Neural progenitor cell (in vitro differentiated cells): ENCODE results near the gene TMEM200B. TPM values are rescaled to one million over a fixed set of nuclear protein-coding genes. Genes with fewer than 3 reads are reported as not detected.

ENCODE experiments used
- DNase-seq: peaks from one replicate; pipeline ENCODE4 v3.0.0-alpha.2; 2016; ENCODE audit warnings: low spot score
- H2AFZ ChIP-seq: fragments of 200-600 bp; sonication (generic); replicated peaks from 2 replicates; pipeline ENCODE4 v1.6.1; 2016; ENCODE audit warnings: antibody characterized with exemption
- H3F3A ChIP-seq: fragments of 200-600 bp; sonication (generic); 2 replicates; pipeline ENCODE4 v1.6.1; 2016; ENCODE audit warnings: antibody characterized with exemption, low read depth
- H3K27ac ChIP-seq: fragments of 200-600 bp; sonication (generic); 2 replicates; pipeline ENCODE4 v1.5.1; 2016; ENCODE audit warnings: mild to moderate bottlenecking
- H3K27me3 ChIP-seq: fragments of 200-600 bp; sonication (generic); 2 replicates; pipeline ENCODE4 v1.6.1; 2016; ENCODE audit warnings: mild to moderate bottlenecking, moderate library complexity
- H3K36me3 ChIP-seq: fragments of 200-600 bp; sonication (generic); 2 replicates; pipeline ENCODE4 v1.5.1; 2016
- H3K4me1 ChIP-seq: fragments of 200-600 bp; sonication (generic); 2 replicates; pipeline ENCODE4 v1.6.1; 2016; ENCODE audit warnings: mixed run types
- H3K4me2 ChIP-seq: fragments of 200-600 bp; sonication (generic); 2 replicates; pipeline ENCODE4 v1.6.1; 2016
- H3K4me3 ChIP-seq: fragments of 200-600 bp; sonication (generic); 2 replicates; pipeline ENCODE4 v1.5.1; 2016
- H3K79me2 ChIP-seq: fragments of 200-600 bp; sonication (generic); 2 replicates; pipeline ENCODE4 v1.6.1; 2016; ENCODE audit warnings: low read depth
- H3K9ac ChIP-seq: fragments of 200-600 bp; sonication (generic); 2 replicates; pipeline ENCODE4 v1.6.1; 2016
- H3K9me3 ChIP-seq: fragments of 200-600 bp; sonication (generic); 2 replicates; pipeline ENCODE4 v1.5.1; 2016; ENCODE audit warnings: low read depth
- H4K20me1 ChIP-seq: fragments of 200-600 bp; sonication (generic); 2 replicates; pipeline ENCODE4 v1.6.1; 2016; ENCODE audit warnings: low read depth
- H3K27ac Mint-ChIP-seq: 3 replicates; pipeline ENCODE4 v1.8.0; 2021; ENCODE audit warnings: mixed read lengths
- H3K27me3 Mint-ChIP-seq: 2 replicates; pipeline ENCODE4 v1.8.0; 2022; ENCODE audit warnings: low read depth, mild to moderate bottlenecking, inconsistent platforms, moderate library complexity, mixed read lengths; ENCODE audit not compliant: insufficient read depth
- H3K36me3 Mint-ChIP-seq: 3 replicates; pipeline ENCODE4 v1.8.0; 2021; ENCODE audit warnings: mixed read lengths
- H3K4me1 Mint-ChIP-seq: 3 replicates; pipeline ENCODE4 v1.8.0; 2021; ENCODE audit warnings: mixed read lengths
- H3K4me3 Mint-ChIP-seq: 3 replicates; pipeline ENCODE4 v1.8.0; 2021; ENCODE audit warnings: mild to moderate bottlenecking, moderate library complexity, mixed read lengths
- H3K9me3 Mint-ChIP-seq: 3 replicates; pipeline ENCODE4 v1.8.0; 2020; ENCODE audit warnings: mixed read lengths
- EZH2 ChIP-seq: fragments of 200-600 bp; sonication (generic); IDR thresholded peaks from 2 replicates; pipeline ENCODE4 v1.6.1; 2017; ENCODE audit warnings: antibody characterized with exemption, mild to moderate bottlenecking, moderate library complexity
- EZH2phosphoT487 ChIP-seq: fragments of 200-600 bp; sonication (generic); IDR thresholded peaks from 2 replicates; pipeline ENCODE4 v1.6.1; 2017; ENCODE audit warnings: antibody characterized with exemption
- total RNA-seq: library from RNA; depleted of rRNA; stranded (reverse); fragments of >200 nt; gene quantifications from 2 replicates; pipeline ENCODE4 v1.2.3, GENCODE V29; 2015; ENCODE audit warnings: low replicate concordance
- TF ChIP-seq, protein P1 (sequence below): fragments of 200-600 bp; sonication (generic); IDR thresholded peaks from 2 replicates; pipeline ENCODE4 v1.5.1; 2017; ENCODE audit warnings: antibody characterized with exemption, mild to moderate bottlenecking

TMEM200B gene
- total RNA-seq, 1 donor from 2014 or later: 0.56 TPM

DNA sequence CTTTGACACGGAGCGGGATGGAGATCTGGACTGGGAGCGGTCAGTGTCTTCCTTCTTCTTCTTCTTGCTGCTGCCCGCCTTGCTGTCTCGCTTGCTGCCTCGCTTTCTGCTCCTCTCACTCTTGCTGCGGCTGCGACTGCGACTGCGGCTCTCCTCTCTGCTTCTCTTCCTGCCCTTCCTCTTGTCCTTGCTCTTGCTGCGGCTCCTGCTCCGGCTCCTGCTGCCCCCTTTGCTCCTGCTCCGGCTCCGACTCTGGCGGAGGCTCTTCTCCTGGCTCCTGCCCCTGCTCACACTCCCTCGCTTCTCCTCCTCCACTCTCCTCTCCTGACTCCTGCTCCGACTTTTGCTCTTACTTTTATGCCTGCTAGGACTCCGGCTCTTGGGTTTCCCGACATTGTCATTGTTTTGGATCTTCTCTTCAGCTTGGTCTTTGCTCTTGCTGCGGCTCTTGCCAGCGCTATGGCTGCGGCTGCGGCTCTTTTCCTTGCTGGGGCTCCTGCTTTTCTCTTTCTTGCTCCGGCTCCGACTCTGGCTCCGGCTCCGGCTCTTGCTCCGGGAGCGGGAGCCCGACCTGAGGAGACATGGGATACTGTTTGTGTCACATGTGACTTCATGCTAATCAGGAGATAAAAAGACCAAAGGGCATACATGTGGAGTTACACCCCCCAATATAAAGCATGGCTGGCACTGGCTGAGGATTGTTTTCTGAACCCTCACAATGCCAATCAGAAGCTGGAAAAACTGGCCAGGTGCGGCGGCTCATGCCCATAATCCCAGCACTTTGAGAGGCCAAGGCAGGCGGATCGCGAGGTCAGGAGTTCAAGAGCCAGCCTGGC lies 25.2 kb upstream of the TMEM200B start:
- no peak overlapping the region for H3K27ac Mint-ChIP-seq
- Histone ChIP-seq H3K9me3 (no peaks in the 10 kb centered on the region), H2AFZ (no peak overlapping the region), H3K4me2 (no peak overlapping the region), H3K4me3 (no peak overlapping the region), H4K20me1 (peaks cover 15% of the 10 kb centered on the region), H3K4me1 (no peaks in the 10 kb centered on the region), H3K36me3 (peaks cover 21% of the 10 kb centered on the region), H3K79me2 (peaks cover 3% of the 10 kb centered on the region), H3K27ac (no peak overlapping the region), H3F3A (peaks cover 11% of the 10 kb centered on the region), H3K27me3 (no peaks in the 10 kb centered on the region), H3K9ac (no peak overlapping the region)
- H3K9me3 Mint-ChIP-seq: no peaks in the 10 kb centered on the region
- H3K4me3 Mint-ChIP-seq: no peak overlapping the region
- no peak for DNase-seq
- TF ChIP-seq, protein P1, sequence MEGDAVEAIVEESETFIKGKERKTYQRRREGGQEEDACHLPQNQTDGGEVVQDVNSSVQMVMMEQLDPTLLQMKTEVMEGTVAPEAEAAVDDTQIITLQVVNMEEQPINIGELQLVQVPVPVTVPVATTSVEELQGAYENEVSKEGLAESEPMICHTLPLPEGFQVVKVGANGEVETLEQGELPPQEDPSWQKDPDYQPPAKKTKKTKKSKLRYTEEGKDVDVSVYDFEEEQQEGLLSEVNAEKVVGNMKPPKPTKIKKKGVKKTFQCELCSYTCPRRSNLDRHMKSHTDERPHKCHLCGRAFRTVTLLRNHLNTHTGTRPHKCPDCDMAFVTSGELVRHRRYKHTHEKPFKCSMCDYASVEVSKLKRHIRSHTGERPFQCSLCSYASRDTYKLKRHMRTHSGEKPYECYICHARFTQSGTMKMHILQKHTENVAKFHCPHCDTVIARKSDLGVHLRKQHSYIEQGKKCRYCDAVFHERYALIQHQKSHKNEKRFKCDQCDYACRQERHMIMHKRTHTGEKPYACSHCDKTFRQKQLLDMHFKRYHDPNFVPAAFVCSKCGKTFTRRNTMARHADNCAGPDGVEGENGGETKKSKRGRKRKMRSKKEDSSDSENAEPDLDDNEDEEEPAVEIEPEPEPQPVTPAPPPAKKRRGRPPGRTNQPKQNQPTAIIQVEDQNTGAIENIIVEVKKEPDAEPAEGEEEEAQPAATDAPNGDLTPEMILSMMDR: no peak
- TF ChIP-seq EZH2phosphoT487 (no peak), EZH2 (no peak)
- H3K4me1 Mint-ChIP-seq: no peaks in the 10 kb centered on the region
- H3K27me3 Mint-ChIP-seq: peaks cover 5% of the 10 kb centered on the region
- H3K36me3 Mint-ChIP-seq: peaks cover 66% of the 10 kb centered on the region

DNA sequence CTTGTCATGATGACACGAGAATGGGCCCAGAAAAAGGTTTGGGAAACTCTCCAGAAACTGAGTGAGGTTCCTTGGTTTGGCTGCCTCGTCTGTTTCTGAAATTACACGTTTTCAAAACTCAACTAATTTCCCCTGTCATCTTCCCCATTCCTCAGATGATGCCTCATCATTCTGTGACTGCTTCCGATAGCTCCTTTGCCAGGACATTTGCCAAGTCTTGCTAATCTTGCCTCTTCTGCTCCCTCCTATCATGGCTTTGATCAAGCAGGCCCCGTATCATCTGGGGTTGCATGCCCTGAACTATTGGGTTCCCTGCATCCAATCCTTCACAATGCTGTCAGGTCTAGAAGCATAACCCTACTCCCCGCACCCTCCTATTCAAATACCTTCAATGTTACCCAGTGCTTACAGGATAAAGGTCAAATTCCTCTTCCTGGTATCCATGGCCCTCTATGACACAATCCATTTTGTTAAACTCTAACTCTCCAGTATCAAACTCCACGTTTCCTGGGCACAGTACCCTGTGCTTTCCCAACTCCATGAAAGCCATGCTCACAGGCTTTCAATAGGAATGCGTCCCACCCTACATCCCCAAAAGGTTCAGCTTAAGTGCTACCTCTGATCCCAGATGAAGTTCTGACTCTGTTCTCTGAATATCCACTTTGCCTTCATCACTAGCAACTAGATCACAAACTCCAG lies 22.2 kb upstream of the TMEM200B start:
- Histone ChIP-seq H3K9me3 (no peaks in the 10 kb centered on the region), H3F3A (peaks cover 7% of the 10 kb centered on the region), H3K4me1 (no peaks in the 10 kb centered on the region), H4K20me1 (peaks cover 6% of the 10 kb centered on the region), H3K27me3 (no peaks in the 10 kb centered on the region), H3K79me2 (no peaks in the 10 kb centered on the region), H2AFZ (no peak overlapping the region), H3K9ac (no peak overlapping the region), H3K4me2 (no peak overlapping the region), H3K36me3 (peaks cover 5% of the 10 kb centered on the region), H3K4me3 (no peak overlapping the region), H3K27ac (no peak overlapping the region)
- Mint-ChIP-seq H3K4me1 (no peaks in the 10 kb centered on the region), H3K27me3 (peaks cover 7% of the 10 kb centered on the region), H3K27ac (no peak overlapping the region), H3K9me3 (no peaks in the 10 kb centered on the region), H3K36me3 (peaks cover 57% of the 10 kb centered on the region), H3K4me3 (no peak overlapping the region)
- no peak for DNase-seq
- TF ChIP-seq EZH2phosphoT487 (no peak), EZH2 (no peak)
- TF ChIP-seq, protein P1: no peak

DNA sequence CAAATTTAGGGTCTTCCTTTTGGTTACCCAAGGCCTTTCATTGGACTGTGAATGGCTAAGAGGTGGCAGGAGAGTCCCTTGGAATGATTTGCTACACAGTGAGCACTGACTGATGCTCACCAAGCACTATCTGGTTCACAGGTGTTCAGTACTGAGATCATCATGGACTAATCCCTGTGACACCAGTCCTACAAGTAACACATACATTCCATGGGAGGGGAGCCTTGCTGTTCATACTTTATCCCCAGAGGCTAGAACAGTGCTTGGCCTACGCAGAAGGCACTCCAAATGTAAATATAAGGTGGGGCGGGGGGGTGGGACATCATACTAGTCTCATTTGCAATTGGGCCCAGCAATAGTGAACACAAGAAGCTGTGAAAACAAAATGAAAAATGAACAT lies 20.5 kb upstream of the TMEM200B start:
- Histone ChIP-seq H3K79me2 (no peaks in the 10 kb centered on the region), H3K4me2 (no peak overlapping the region), H3K27ac (no peak overlapping the region), H3F3A (peaks cover 7% of the 10 kb centered on the region), H3K36me3 (no peaks in the 10 kb centered on the region), H2AFZ (no peak overlapping the region), H3K27me3 (no peaks in the 10 kb centered on the region), H3K4me1 (no peaks in the 10 kb centered on the region), H4K20me1 (no peaks in the 10 kb centered on the region), H3K4me3 (no peak overlapping the region), H3K9ac (no peak overlapping the region), H3K9me3 (no peaks in the 10 kb centered on the region)
- no peak overlapping the region for H3K4me3 Mint-ChIP-seq
- DNase-seq: no peak
- no peaks in the 10 kb centered on the region for H3K4me1 Mint-ChIP-seq
- no peaks in the 10 kb centered on the region for H3K9me3 Mint-ChIP-seq
- no peak overlapping the region for H3K27ac Mint-ChIP-seq
- peaks cover 7% of the 10 kb centered on the region for H3K27me3 Mint-ChIP-seq
- H3K36me3 Mint-ChIP-seq: peaks cover 44% of the 10 kb centered on the region
- no peak for TF ChIP-seq EZH2phosphoT487
- no peak for TF ChIP-seq EZH2
- TF ChIP-seq, protein P1: no peak
